ENCODE results near the gene EPB41L4A. TPM values are rescaled to one million over a fixed set of nuclear protein-coding genes. Genes with fewer than 3 reads are reported as not detected.
A peak's percentile ranks its signal among the peaks of the same experiment; 100 is the strongest.
"Not testable (repeated sequence)": the region's sequence is repeated elsewhere in the genome, so short reads cannot be mapped to it uniquely, and the experiment has no call there.

Gene EPB41L4A
- total RNA-seq, 1 donor from 2014 or later, result 27.5 TPM

DNA sequence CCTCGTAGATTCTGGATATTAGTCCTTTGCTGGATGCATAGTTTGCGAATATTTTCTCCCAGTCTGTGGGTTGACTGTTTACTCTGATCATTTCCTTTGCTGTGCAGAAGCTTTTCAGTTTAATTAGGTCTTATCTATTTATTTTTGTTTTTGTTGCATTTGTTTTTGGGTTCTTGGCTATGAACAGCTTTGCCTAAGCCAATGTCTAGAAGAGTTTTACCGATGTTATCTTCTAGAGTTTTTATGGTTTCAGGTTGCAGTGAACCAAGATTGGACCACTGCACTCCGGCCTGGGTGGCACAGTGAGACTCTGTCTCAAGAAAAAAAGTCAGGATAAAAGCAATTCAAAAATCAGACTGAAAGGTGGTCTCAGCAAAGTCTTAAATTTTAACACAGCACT lies 188.5 kb downstream of the EPB41L4A start:
- Histone ChIP-seq H3K9me3 (no peaks in the 10 kb centered on the region), H3K27ac (no peak overlapping the region), H3K4me1 (peaks cover 20% of the 10 kb centered on the region), H3K4me3 (no peak overlapping the region), H3K27me3 (no peaks in the 10 kb centered on the region), H3K36me3 (no peaks in the 10 kb centered on the region)
- DNase-seq (ENCODE audit: extremely low spot score in 2 of 2), result no peak
- TF ChIP-seq, protein P1, sequence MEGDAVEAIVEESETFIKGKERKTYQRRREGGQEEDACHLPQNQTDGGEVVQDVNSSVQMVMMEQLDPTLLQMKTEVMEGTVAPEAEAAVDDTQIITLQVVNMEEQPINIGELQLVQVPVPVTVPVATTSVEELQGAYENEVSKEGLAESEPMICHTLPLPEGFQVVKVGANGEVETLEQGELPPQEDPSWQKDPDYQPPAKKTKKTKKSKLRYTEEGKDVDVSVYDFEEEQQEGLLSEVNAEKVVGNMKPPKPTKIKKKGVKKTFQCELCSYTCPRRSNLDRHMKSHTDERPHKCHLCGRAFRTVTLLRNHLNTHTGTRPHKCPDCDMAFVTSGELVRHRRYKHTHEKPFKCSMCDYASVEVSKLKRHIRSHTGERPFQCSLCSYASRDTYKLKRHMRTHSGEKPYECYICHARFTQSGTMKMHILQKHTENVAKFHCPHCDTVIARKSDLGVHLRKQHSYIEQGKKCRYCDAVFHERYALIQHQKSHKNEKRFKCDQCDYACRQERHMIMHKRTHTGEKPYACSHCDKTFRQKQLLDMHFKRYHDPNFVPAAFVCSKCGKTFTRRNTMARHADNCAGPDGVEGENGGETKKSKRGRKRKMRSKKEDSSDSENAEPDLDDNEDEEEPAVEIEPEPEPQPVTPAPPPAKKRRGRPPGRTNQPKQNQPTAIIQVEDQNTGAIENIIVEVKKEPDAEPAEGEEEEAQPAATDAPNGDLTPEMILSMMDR (IDR thresholded peaks at IDR 0.05), result no peak
- no peak for TF ChIP-seq POLR2A (IDR thresholded peaks at IDR 0.05)
- no peak for TF ChIP-seq POLR2AphosphoS5 (IDR thresholded peaks at IDR 0.05; ENCODE audit: insufficient read depth in 1 of 2, low read depth in 1 of 2)
- intact Hi-C loops (cut with DNase I), result no loop called here

GRCh38 chr5:112228667-112229066 lies 190.4 kb downstream of the EPB41L4A start:
- H3K27ac ChIP-seq, result no peak overlapping the region
- no peak overlapping the region for H3K4me3 ChIP-seq
- DNase-seq (ENCODE audit: extremely low spot score in 2 of 2), result no peak
- H3K27me3 ChIP-seq, result no peaks in the 10 kb centered on the region
- peaks cover 20% of the 10 kb centered on the region for H3K4me1 ChIP-seq
- intact Hi-C loops (cut with DNase I), result no loop called here
- TF ChIP-seq POLR2AphosphoS5 (IDR thresholded peaks at IDR 0.05; ENCODE audit: insufficient read depth in 1 of 2, low read depth in 1 of 2), result peak in 1 of 2 donors; percentile 20
- TF ChIP-seq, protein P1 (IDR thresholded peaks at IDR 0.05), result no peak
- H3K36me3 ChIP-seq, result no peaks in the 10 kb centered on the region
- no peaks in the 10 kb centered on the region for H3K9me3 ChIP-seq

DNA sequence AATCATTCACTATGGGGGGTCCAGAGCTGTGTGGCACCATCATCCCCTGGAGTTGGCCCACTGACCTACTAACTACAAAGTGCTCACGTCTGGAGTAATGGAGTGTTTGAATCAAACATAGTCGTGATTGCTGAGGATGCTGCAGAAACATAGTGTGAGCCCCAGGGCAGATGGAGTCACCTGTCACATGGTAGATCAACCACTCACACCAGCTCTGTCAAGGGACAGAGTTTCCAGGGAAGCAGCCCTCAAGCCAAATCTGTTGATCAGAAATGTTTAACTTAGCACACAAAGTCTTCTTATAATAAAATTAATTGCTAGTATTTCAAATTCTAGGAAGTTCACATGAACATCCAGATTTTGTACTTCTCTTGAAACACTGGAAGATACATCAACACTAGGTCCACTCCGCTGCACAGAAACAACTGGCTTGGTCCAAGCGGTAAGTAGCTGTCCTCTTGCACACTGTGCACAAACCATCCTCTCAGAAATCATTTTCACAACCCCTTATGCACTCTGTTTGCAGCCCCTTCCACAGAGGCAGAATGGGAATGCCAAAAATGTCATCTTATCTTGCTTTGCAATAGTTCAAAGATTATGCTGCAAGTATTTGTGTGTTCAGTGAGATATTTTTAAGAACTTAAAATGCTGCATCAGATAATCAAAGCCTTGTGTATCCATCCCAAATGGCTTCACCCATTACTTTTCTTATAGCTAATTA lies 191.0 kb downstream of the EPB41L4A start:
- Histone ChIP-seq H3K27ac (no peak overlapping the region), H3K36me3 (no peaks in the 10 kb centered on the region), H3K4me3 (no peak overlapping the region), H3K27me3 (no peaks in the 10 kb centered on the region), H3K4me1 (peaks cover 20% of the 10 kb centered on the region), H3K9me3 (no peaks in the 10 kb centered on the region)
- intact Hi-C loops (cut with DNase I), result no loop called here
- no peak for DNase-seq (ENCODE audit: extremely low spot score in 2 of 2)
- TF ChIP-seq, protein P1 (IDR thresholded peaks at IDR 0.05), result no peak
- TF ChIP-seq POLR2A (IDR thresholded peaks at IDR 0.05) (no peak), POLR2AphosphoS5 (IDR thresholded peaks at IDR 0.05; ENCODE audit: insufficient read depth in 1 of 2, low read depth in 1 of 2) (no peak)

- no peaks in the 10 kb centered on the region for H3K27me3 ChIP-seq
- TF ChIP-seq POLR2AphosphoS5 (IDR thresholded peaks at IDR 0.05; ENCODE audit: insufficient read depth in 1 of 2, low read depth in 1 of 2), result no peak
- TF ChIP-seq POLR2A (IDR thresholded peaks at IDR 0.05), result no peak
- TF ChIP-seq, protein P1 (IDR thresholded peaks at IDR 0.05), result no peak
- intact Hi-C loops (cut with DNase I), result no loop called here
- H3K4me1 ChIP-seq, result peaks cover 20% of the 10 kb centered on the region
- no peak overlapping the region for H3K4me3 ChIP-seq
- DNase-seq (ENCODE audit: extremely low spot score in 2 of 2), result no peak
- no peaks in the 10 kb centered on the region for H3K9me3 ChIP-seq
- H3K36me3 ChIP-seq, result no peaks in the 10 kb centered on the region
- no peak overlapping the region for H3K27ac ChIP-seq
These were observed 192.9 kb downstream of the EPB41L4A start for GRCh38 chr5:112226215-112226614.

- intact Hi-C loops (cut with DNase I); H3K27ac ChIP-seq; H3K4me1 ChIP-seq; H3K27me3 ChIP-seq; H3K9me3 ChIP-seq; DNase-seq (ENCODE audit: extremely low spot score in 2 of 2); H3K4me3 ChIP-seq; H3K36me3 ChIP-seq: not testable (repeated sequence)
These were observed 196.1 kb downstream of the EPB41L4A start for GRCh38 chr5:112222997-112223396.
